ENCODE measurements around the gene CWC25.

GRCh38 chr17:38799501-38800236 is 25.5 kb downstream of the CWC25 start, which contains the start of gene PIP4K2B:
- TF ChIP-seq CTCF (IDR thresholded peaks at IDR 0.05) = no peak
- TF ChIP-seq POLR2A (IDR thresholded peaks at IDR 0.05) = no peak
- TF ChIP-seq EP300 (IDR thresholded peaks at IDR 0.05) = no peak
